RWPE2 (cell line): Measurements from ENCODE around the gene STXBP3.
"Not testable (repeated sequence)": the region's sequence is repeated elsewhere in the genome, so short reads cannot be mapped to it uniquely, and the experiment has no call there.

ENCODE experiments used
- ATAC-seq: fragments of 200-7000 bp; cut with Tn5 transposase; 3 replicates; pipeline ENCODE4 v1.9.1; 2021; ENCODE audit warnings: low read depth
- DNase-seq: peaks from one replicate; pipeline ENCODE4 v3.0.0-alpha.2; 2020; ENCODE audit warnings: low spot score
- H3K27ac ChIP-seq: fragments of 450-650 bp; 2 replicates; pipeline ENCODE4 v1.5.1; 2017; ENCODE audit warnings: mild to moderate bottlenecking; ENCODE audit not compliant: poor library complexity, severe bottlenecking
- H3K27me3 ChIP-seq: fragments of 250-450 bp; sonication (Bioruptor Pico); 2 replicates; pipeline ENCODE4 v1.5.1; 2021; ENCODE audit warnings: mild to moderate bottlenecking, moderate library complexity; ENCODE audit not compliant: insufficient read depth, poor library complexity, severe bottlenecking
- H3K36me3 ChIP-seq: fragments of 250-450 bp; sonication (Bioruptor Pico); 2 replicates; pipeline ENCODE4 v1.5.1; 2020; ENCODE audit warnings: low read depth, mild to moderate bottlenecking, moderate library complexity
- H3K4me1 ChIP-seq: fragments of 250-450 bp; sonication (Bioruptor Pico); 2 replicates; pipeline ENCODE4 v1.5.1; 2021; ENCODE audit warnings: mild to moderate bottlenecking, moderate library complexity; ENCODE audit not compliant: insufficient read depth, poor library complexity, severe bottlenecking
- H3K4me3 ChIP-seq: fragments of 250-450 bp; sonication (Bioruptor Pico); 2 replicates; pipeline ENCODE4 v1.5.1; 2021; ENCODE audit warnings: mild to moderate bottlenecking, moderate library complexity; ENCODE audit not compliant: severe bottlenecking
- H3K9me3 ChIP-seq: fragments of 250-450 bp; sonication (Bioruptor Pico); 2 replicates; pipeline ENCODE4 v1.5.1; 2021; ENCODE audit warnings: mild to moderate bottlenecking, moderate library complexity; ENCODE audit not compliant: severe bottlenecking
- CTCF ChIP-seq: fragments of 450-650 bp; IDR thresholded peaks from one replicate; pipeline ENCODE4 v1.5.1; 2017; ENCODE audit warnings: mild to moderate bottlenecking, moderate library complexity; ENCODE audit not compliant: poor library complexity, severe bottlenecking

STXBP3 gene

GRCh38 chr1:108780937-108781574 is 34.6 kb downstream of the STXBP3 start:
- DNase-seq = no peak
- no peak for ATAC-seq
- H3K36me3 ChIP-seq = peaks cover 70% of the 10 kb centered on the region

GRCh38 chr1:108781575-108781944 is 35.1 kb downstream of the STXBP3 start:
- not testable (repeated sequence) for H3K27ac ChIP-seq, DNase-seq, H3K4me1 ChIP-seq, ATAC-seq, H3K4me3 ChIP-seq, H3K27me3 ChIP-seq, H3K9me3 ChIP-seq
- peaks cover 70% of the 10 kb centered on the region for H3K36me3 ChIP-seq

More at GRCh38 chr1:108780937-108781574, 34.6 kb downstream of the STXBP3 start:
- Histone ChIP-seq H3K9me3 (peaks cover 6% of the 10 kb centered on the region), H3K4me1 (no peaks in the 10 kb centered on the region), H3K27me3 (no peaks in the 10 kb centered on the region), H3K27ac (no peak overlapping the region), H3K4me3 (no peak overlapping the region)
- TF ChIP-seq CTCF = no peak

GRCh38 chr1:108785264-108785663 is 38.8 kb downstream of the STXBP3 start:
- Histone ChIP-seq H3K4me3 (no peak overlapping the region), H3K27me3 (no peaks in the 10 kb centered on the region), H3K4me1 (no peaks in the 10 kb centered on the region), H3K9me3 (peaks cover 7% of the 10 kb centered on the region), H3K27ac (no peak overlapping the region), H3K36me3 (peaks cover 60% of the 10 kb centered on the region)
- DNase-seq (no peak), ATAC-seq (no peak)
- no peak for TF ChIP-seq CTCF

GRCh38 chr1:108785880-108786279 is 39.4 kb downstream of the STXBP3 start:
- no peak for TF ChIP-seq CTCF
- H3K36me3 ChIP-seq = peaks cover 58% of the 10 kb centered on the region
- no peaks in the 10 kb centered on the region for H3K27me3 ChIP-seq
- ATAC-seq (no peak), DNase-seq (no peak)
- H3K4me1 ChIP-seq = no peaks in the 10 kb centered on the region
- H3K9me3 ChIP-seq = peaks cover 7% of the 10 kb centered on the region
- H3K27ac ChIP-seq = no peak overlapping the region
- no peak overlapping the region for H3K4me3 ChIP-seq

DNA sequence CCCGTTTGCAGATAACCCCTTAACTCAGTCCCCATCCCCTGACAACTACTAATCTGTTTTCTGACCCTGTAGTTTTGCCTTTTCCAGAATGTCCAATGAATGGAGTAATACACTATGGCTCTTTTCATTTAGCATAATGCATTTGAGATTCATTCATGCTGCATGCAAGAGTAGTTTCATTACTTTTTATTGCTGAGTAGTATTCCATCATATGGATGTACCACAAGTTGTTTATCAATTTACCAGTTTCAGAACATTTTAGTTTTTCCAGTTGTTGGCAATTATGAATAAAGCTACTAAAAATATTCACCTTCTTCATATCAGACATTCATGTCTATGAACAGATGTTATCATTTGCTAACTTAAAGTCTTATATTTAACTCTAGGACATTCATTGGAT is 45.3 kb downstream of the STXBP3 start:
- TF ChIP-seq CTCF = no peak
- ATAC-seq (no peak), DNase-seq (no peak)
- no peaks in the 10 kb centered on the region for H3K9me3 ChIP-seq
- H3K4me1 ChIP-seq = no peaks in the 10 kb centered on the region
- H3K36me3 ChIP-seq = peaks cover 46% of the 10 kb centered on the region
- no peak overlapping the region for H3K4me3 ChIP-seq
- no peak overlapping the region for H3K27ac ChIP-seq
- no peaks in the 10 kb centered on the region for H3K27me3 ChIP-seq
